H1 (cell line): ENCODE measurements around the gene ARAP2. TPM values are rescaled to one million over a fixed set of nuclear protein-coding genes. Genes with fewer than 3 reads are reported as not detected.

Experiments
- CTCF ChIA-PET: fragments of 300-600 bp; sonication (Branson Sonifier 250); formaldehyde crosslinking; loops from one replicate; lab custom pipeline; 2021; ENCODE audit not compliant: partially characterized antibody; lab: Charles Lee
- POLR2A ChIA-PET: fragments of 300-600 bp; sonication (Branson Sonifier 250); formaldehyde crosslinking; loops from one replicate; lab custom pipeline; 2021; ENCODE audit warnings: inconsistent platforms; ENCODE audit not compliant: partially characterized antibody; lab: Charles Lee
- DNase-seq, 2 experiments: peaks; one replicate each; pipeline versions ENCODE4 v3.0.0 to v3.0.0-alpha.2; 2010 to 2022; ENCODE audit warnings: low spot score in 2 of 2, low read depth in 1 of 2, mixed read lengths in 1 of 2
- FAIRE-seq: peaks from 2 replicates; lab custom pipeline; 2011; peaks lifted over from hg19 to GRCh38; lab: Jason Lieb, UNC
- H2AFZ ChIP-seq: 2 replicates; pipeline ENCODE4 v1.8.1; 2012; ENCODE audit warnings: low read length, inconsistent platforms
- H2AK5ac ChIP-seq: 2 replicates; pipeline ENCODE4 v1.6.1; 2013; ENCODE audit warnings: low read depth, low read length
- H2BK120ac ChIP-seq: replicated peaks from 2 replicates; pipeline ENCODE3; 2013; ENCODE audit warnings: low read depth, low read length, inconsistent platforms
- H2BK12ac ChIP-seq: 2 replicates; pipeline ENCODE4 v1.6.1; 2013; ENCODE audit warnings: low read depth, low read length
- H2BK15ac ChIP-seq: 2 replicates; pipeline ENCODE4 v1.6.1; 2013; ENCODE audit warnings: low read length
- H2BK20ac ChIP-seq: 2 replicates; pipeline ENCODE4 v1.6.1; 2013; ENCODE audit warnings: low read length
- H2BK5ac ChIP-seq: 2 replicates; pipeline ENCODE4 v1.6.1; 2013; ENCODE audit warnings: low read depth, low read length
- H3K14ac ChIP-seq: 2 replicates; pipeline ENCODE4 v1.6.1; 2013; ENCODE audit warnings: inconsistent platforms; ENCODE audit not compliant: insufficient read length
- H3K18ac ChIP-seq: 2 replicates; pipeline ENCODE4 v1.6.1; 2013; ENCODE audit warnings: low read length; ENCODE audit errors: extremely low read depth
- H3K23ac ChIP-seq: 2 replicates; pipeline ENCODE4 v1.6.1; 2013; ENCODE audit warnings: inconsistent platforms; ENCODE audit not compliant: insufficient read length
- H3K23me2 ChIP-seq: 2 replicates; pipeline ENCODE4 v1.6.1; 2013; ENCODE audit warnings: low read depth, low read length
- H3K27ac ChIP-seq: 2 replicates; pipeline ENCODE4 v1.6.1; 2011; ENCODE audit warnings: low read depth, low read length, inconsistent platforms
- H3K27me3 ChIP-seq, 4 experiments: replicated peaks in 1 of 4; 1 replicate in 1 of 4; 2 replicates in 3 of 4; pipeline versions ENCODE4 v1.6.1 to v1.8.1; 2011 to 2013; ENCODE audit warnings: low read length in 3 of 4, mild to moderate bottlenecking in 3 of 4, inconsistent platforms in 2 of 4, mixed read lengths in 2 of 4, moderate library complexity in 1 of 4; ENCODE audit not compliant: control insufficient read depth in 3 of 4, insufficient read depth in 3 of 4; ENCODE audit errors: extremely low read depth in 1 of 4
- H3K36me3 ChIP-seq, 4 experiments: 2 replicates each; pipeline versions ENCODE4 v1.6.1 to v1.8.1; 2011 to 2013; ENCODE audit warnings: mild to moderate bottlenecking in 4 of 4, low read length in 3 of 4, moderate library complexity in 2 of 4, control low read depth in 1 of 4, inconsistent platforms in 1 of 4; ENCODE audit not compliant: insufficient read depth in 4 of 4, control insufficient read depth in 2 of 4
- H3K4ac ChIP-seq: replicated peaks from 2 replicates; pipeline ENCODE3; 2013; ENCODE audit warnings: low read length, low read depth, mixed read lengths, inconsistent platforms; ENCODE audit not compliant: insufficient read length
- H3K4me1 ChIP-seq, 4 experiments: replicated peaks in 1 of 4; 1 replicate in 1 of 4; 2 replicates in 3 of 4; pipeline versions ENCODE4 v1.6.1 to v1.8.1; 2011 to 2013; ENCODE audit warnings: low read length in 3 of 4, inconsistent platforms in 2 of 4, mixed read lengths in 1 of 4; ENCODE audit not compliant: insufficient read depth in 4 of 4, control insufficient read depth in 3 of 4
- H3K4me2 ChIP-seq, 2 experiments: 2 replicates each; pipeline versions ENCODE4 v1.6.1 to v1.8.1; 2011 to 2013; ENCODE audit warnings: low read depth in 2 of 2, low read length in 2 of 2, control low read depth in 1 of 2, inconsistent platforms in 1 of 2, mild to moderate bottlenecking in 1 of 2; ENCODE audit not compliant: insufficient read depth in 1 of 2
- H3K4me3 ChIP-seq, 4 experiments: fragments of 200-600, 300-600 bp in 1 of 4; sonication (generic), shearing (Covaris generic), sonication (Bioruptor Twin) in 1 of 4; 2 replicates each; pipeline versions ENCODE4 v1.5.1 to v1.8.1; 2011 to 2016; ENCODE audit warnings: low read length in 4 of 4, low read depth in 3 of 4, control low read depth in 2 of 4, inconsistent platforms in 2 of 4, mild to moderate bottlenecking in 2 of 4, mixed read lengths in 1 of 4, moderate library complexity in 1 of 4; ENCODE audit not compliant: insufficient read depth in 2 of 4; ENCODE audit errors: extremely low read depth in 1 of 4
- H3K56ac ChIP-seq: replicated peaks from 2 replicates; pipeline ENCODE3; 2013; ENCODE audit warnings: low read depth, mild to moderate bottlenecking, mixed read lengths, low read length, inconsistent platforms; ENCODE audit not compliant: insufficient read length
- H3K79me1 ChIP-seq: 2 replicates; pipeline ENCODE4 v1.6.1; 2013; ENCODE audit warnings: low read depth, low read length, control low read depth
- H3K79me2 ChIP-seq, 2 experiments: 2 replicates each; pipeline versions ENCODE4 v1.6.1 to v1.8.1; 2012 to 2013; ENCODE audit warnings: low read length in 2 of 2, mild to moderate bottlenecking in 2 of 2, inconsistent platforms in 1 of 2; ENCODE audit not compliant: insufficient read depth in 2 of 2, control insufficient read depth in 1 of 2
- H3K9ac ChIP-seq, 4 experiments: replicated peaks in 1 of 4; 1 replicate in 1 of 4; 2 replicates in 3 of 4; pipeline versions ENCODE4 v1.6.1 to v1.8.1; 2011 to 2013; ENCODE audit warnings: low read depth in 3 of 4, low read length in 3 of 4, control low read depth in 2 of 4, mild to moderate bottlenecking in 2 of 4, moderate library complexity in 2 of 4, inconsistent platforms in 1 of 4; ENCODE audit errors: extremely low read depth in 1 of 4
- H3K9me3 ChIP-seq, 2 experiments: 2 replicates each; pipeline versions ENCODE4 v1.6.1 to v1.8.1; 2012 to 2013; ENCODE audit warnings: mild to moderate bottlenecking in 2 of 2, moderate library complexity in 2 of 2, control low read depth in 1 of 2, inconsistent platforms in 1 of 2, low read depth in 1 of 2, low read length in 1 of 2, mixed read lengths in 1 of 2; ENCODE audit not compliant: insufficient read depth in 2 of 2
- H4K20me1 ChIP-seq, 2 experiments: replicated peaks in 1 of 2; 2 replicates each; pipeline versions ENCODE3 to v1.8.1; 2011 to 2013; ENCODE audit warnings: inconsistent platforms in 2 of 2, low read length in 2 of 2, mild to moderate bottlenecking in 1 of 2; ENCODE audit not compliant: insufficient read depth in 2 of 2, control insufficient read depth in 1 of 2
- H4K5ac ChIP-seq: 2 replicates; pipeline ENCODE4 v1.6.1; 2013; ENCODE audit warnings: low read length, low read depth, mixed read lengths, inconsistent platforms; ENCODE audit not compliant: insufficient read length
- H4K8ac ChIP-seq: 2 replicates; pipeline ENCODE4 v1.8.0; 2013; ENCODE audit warnings: mild to moderate bottlenecking, moderate library complexity, low read length, inconsistent platforms; ENCODE audit not compliant: insufficient read depth; ENCODE audit errors: extremely low read depth
- H4K91ac ChIP-seq: replicated peaks from 2 replicates; pipeline ENCODE3; 2013; ENCODE audit warnings: low read length, mixed read lengths, inconsistent platforms; ENCODE audit not compliant: insufficient read length
- EP300 ChIP-seq, 2 experiments: IDR thresholded peaks; 1 replicate in 1 of 2; 2 replicates in 1 of 2; pipeline ENCODE4 v1.6.1; 2011 to 2012; ENCODE audit warnings: low read depth in 2 of 2, low read length in 2 of 2, mild to moderate bottlenecking in 2 of 2, borderline replicate concordance in 1 of 2, inconsistent platforms in 1 of 2, moderate library complexity in 1 of 2
- FOSL1 ChIP-seq: IDR thresholded peaks from 2 replicates; pipeline ENCODE4 v1.6.1; 2011; ENCODE audit warnings: mild to moderate bottlenecking, low read depth, low read length, moderate library complexity; ENCODE audit not compliant: insufficient read depth
- GTF2F1 ChIP-seq: IDR thresholded peaks from 2 replicates; pipeline ENCODE4 v1.6.1; 2012; ENCODE audit warnings: low read depth, low read length, improper control_type of control experiment, borderline replicate concordance
- HDAC6 ChIP-seq: IDR thresholded peaks from one replicate; pipeline ENCODE4 v1.7.1; 2012; ENCODE audit warnings: low read depth, mild to moderate bottlenecking, inconsistent platforms, low read length, moderate library complexity
- JUN ChIP-seq: IDR thresholded peaks from 2 replicates; pipeline ENCODE4 v1.6.1; 2011; ENCODE audit warnings: low read depth, mild to moderate bottlenecking, improper control_type of control experiment, low read length
- PHF8 ChIP-seq: fragments of 200-600 bp; sonication (generic); conservative IDR thresholded peaks from 2 replicates; pipeline ENCODE4 v1.7.1; 2012; ENCODE audit warnings: low read depth, mild to moderate bottlenecking, inconsistent platforms, low read length, moderate library complexity
- RFX5 ChIP-seq: IDR thresholded peaks from 2 replicates; pipeline ENCODE4 v1.6.1; 2011; ENCODE audit warnings: low read depth, low read length, improper control_type of control experiment, borderline replicate concordance
- RNF2 ChIP-seq: fragments of 200-900, 300-1000 bp; sonication (generic); IDR thresholded peaks from 2 replicates; pipeline ENCODE4 v1.7.1; 2016; ENCODE audit warnings: borderline replicate concordance, low read depth, mild to moderate bottlenecking, antibody characterized with exemption, low read length; ENCODE audit not compliant: poor library complexity, severe bottlenecking; ENCODE audit errors: missing control alignments
- SIX5 ChIP-seq: IDR thresholded peaks from 2 replicates; pipeline ENCODE4 v1.6.1; 2011; ENCODE audit warnings: mild to moderate bottlenecking, low read depth, low read length
- WGBS, 2 experiments: shearing (Covaris generic) in 1 of 2; methylation state at CpG; one replicate each; pipeline versions ENCODE4 v1.1.6 to v1.1.7; 2013 to 2015; ENCODE audit warnings: low lambda C conversion rate in 2 of 2, mixed read lengths in 2 of 2, inconsistent platforms in 1 of 2, low coverage in 1 of 2, missing lambda C conversion rate in 1 of 2; ENCODE audit not compliant: insufficient replicate concordance in 2 of 2, insufficient coverage in 1 of 2, insufficient read length in 1 of 2; ENCODE audit errors: extremely low coverage in 1 of 2, missing lambda C conversion rate in 1 of 2; 5-methylcytosine and 5-hydroxymethylcytosine counted together
- polyA plus RNA-seq, 7 experiments: library from polyadenylated mRNA; depleted of rRNA in 3 of 7; stranded (reverse) in 5 of 7; unstranded in 2 of 7; fragments of >200 nt in 5 of 7; fragments of 200-250 nt in 2 of 7; gene quantifications; 1 replicate in 5 of 7; 2 replicates in 1 of 7; 4 replicates in 1 of 7; pipeline versions ENCODE4 v1.2.1 to v1.2.3, GENCODE V29; 2011 to 2013; ENCODE audit warnings: missing spikeins in 2 of 7, mixed read lengths in 2 of 7
- total RNA-seq: library from RNA; stranded (reverse); fragmentation: NEBNext Ultra II Directional; extraction: Animal tissue kit (Norgen Biotek cat#: 25700); gene quantifications from 2 replicates; pipeline ENCODE4 v1.2.1, GENCODE V29; 2021

Gene ARAP2
- total and polyA plus RNA-seq, 2 of the 8 experiments (the other 6 are each of a cell fraction or from before 2014, with no cell fraction given) = 0.15 to 2.3 TPM

GRCh38 chr4:36099509-36099908 lies 144.8 kb downstream of the ARAP2 start:
- CTCF ChIA-PET = no interaction called here
- no peak for TF ChIP-seq HDAC6
- no peak for TF ChIP-seq EP300 (IDR thresholded peaks at IDR 0.05; ENCODE audit: borderline replicate concordance in 1 of 2, low read depth in 2 of 2, low read length in 2 of 2)
- TF ChIP-seq JUN = no peak
- TF ChIP-seq GTF2F1 = no peak
- TF ChIP-seq SIX5 = no peak
- TF ChIP-seq PHF8 = no peak
- no peak for TF ChIP-seq FOSL1
- no peak for TF ChIP-seq RFX5
- TF ChIP-seq RNF2 = no peak

More at GRCh38 chr4:36099509-36099908, 144.8 kb downstream of the ARAP2 start:
- POLR2A ChIA-PET = no interaction called here
- H3K27ac ChIP-seq = no peak overlapping the region
- no peak overlapping the region for H3K9ac ChIP-seq
- no peak overlapping the region for H4K5ac ChIP-seq
- no peak overlapping the region for H3K4ac ChIP-seq
- H2AFZ ChIP-seq = no peak overlapping the region
- DNase-seq (no peak), FAIRE-seq (no peak)
- no peak overlapping the region for H3K18ac ChIP-seq
- no peak overlapping the region for H3K56ac ChIP-seq
- H3K79me2 ChIP-seq = no peaks in the 10 kb centered on the region
- H3K23me2 ChIP-seq = no peaks in the 10 kb centered on the region; the same call in 1 of the 2 replicates
- H3K4me2 ChIP-seq = no peak overlapping the region
- H2BK12ac ChIP-seq = no peak overlapping the region
- H4K8ac ChIP-seq = no peak overlapping the region
- no peaks in the 10 kb centered on the region for H3K79me1 ChIP-seq
- no peak overlapping the region for H2BK15ac ChIP-seq
- H3K4me3 ChIP-seq = no peak overlapping the region
- H3K36me3 ChIP-seq = no peaks in the 10 kb centered on the region
- H2AK5ac ChIP-seq = no peak overlapping the region
- H3K14ac ChIP-seq = no peak overlapping the region
- H2BK20ac ChIP-seq = no peak overlapping the region
- no peak overlapping the region for H3K23ac ChIP-seq
- H3K4me1 ChIP-seq = no peaks in the 10 kb centered on the region
- no peak overlapping the region for H2BK120ac ChIP-seq
- no peaks in the 10 kb centered on the region for H3K27me3 ChIP-seq
- no peak overlapping the region for H4K91ac ChIP-seq
- H2BK5ac ChIP-seq = no peak overlapping the region
- 94% methylated on average over 3 of the region's 3 CpGs; no CpG with 5 or more reads in 1 of the 2 experiments for WGBS, 2 experiments
- no peaks in the 10 kb centered on the region for H4K20me1 ChIP-seq
- 0 out of 4 replicates have a peak, but pooled peaks cover 0 to 5% of the 10 kb centered on the region in 2 experiments for H3K9me3 ChIP-seq
